C4-2B (cell line): ENCODE results near the gene SMIM29.

ENCODE experiments used
- ZFX ChIP-seq: fragments of 450-650 bp; IDR thresholded peaks from 2 replicates; pipeline ENCODE4 v1.6.1; 2017
- TF ChIP-seq, protein P1 (sequence below): fragments of 450-650 bp; conservative IDR thresholded peaks from 2 replicates; pipeline ENCODE4 v1.5.1; 2017; ENCODE audit warnings: mild to moderate bottlenecking

DNA sequence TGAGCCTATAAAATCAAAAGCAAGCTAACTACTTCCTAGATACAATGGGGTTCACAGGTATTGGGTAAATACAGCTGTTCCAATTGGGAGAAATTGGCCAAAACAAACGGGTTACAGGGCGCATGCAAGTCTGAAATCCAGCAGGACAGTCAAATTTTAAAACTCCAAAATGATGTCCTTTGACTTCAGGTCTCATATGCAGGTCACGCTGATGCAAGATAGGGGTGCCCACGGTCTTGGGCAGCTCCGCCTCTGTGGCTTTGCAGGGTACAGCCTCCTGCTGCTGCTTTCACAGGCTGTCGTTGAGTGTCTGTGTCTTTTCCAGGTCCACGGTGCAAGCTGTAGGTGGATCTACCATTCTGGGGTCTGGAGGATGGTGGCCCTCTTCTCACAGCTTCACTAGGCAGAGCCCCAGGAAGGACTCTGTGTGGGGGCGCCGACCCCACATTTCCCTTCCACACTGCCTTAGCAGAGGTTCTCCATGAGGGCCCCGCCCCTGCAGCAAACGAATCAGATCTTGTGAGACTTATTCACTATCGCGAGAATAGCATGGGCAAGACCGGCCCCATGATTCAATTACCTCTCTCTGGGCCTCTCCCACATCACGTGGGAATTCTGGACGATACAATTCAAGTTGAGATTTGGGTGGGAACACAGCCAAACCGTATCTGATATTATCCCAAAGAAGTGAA lies 11.9 kb upstream of the SMIM29 start:
- TF ChIP-seq, protein P1, sequence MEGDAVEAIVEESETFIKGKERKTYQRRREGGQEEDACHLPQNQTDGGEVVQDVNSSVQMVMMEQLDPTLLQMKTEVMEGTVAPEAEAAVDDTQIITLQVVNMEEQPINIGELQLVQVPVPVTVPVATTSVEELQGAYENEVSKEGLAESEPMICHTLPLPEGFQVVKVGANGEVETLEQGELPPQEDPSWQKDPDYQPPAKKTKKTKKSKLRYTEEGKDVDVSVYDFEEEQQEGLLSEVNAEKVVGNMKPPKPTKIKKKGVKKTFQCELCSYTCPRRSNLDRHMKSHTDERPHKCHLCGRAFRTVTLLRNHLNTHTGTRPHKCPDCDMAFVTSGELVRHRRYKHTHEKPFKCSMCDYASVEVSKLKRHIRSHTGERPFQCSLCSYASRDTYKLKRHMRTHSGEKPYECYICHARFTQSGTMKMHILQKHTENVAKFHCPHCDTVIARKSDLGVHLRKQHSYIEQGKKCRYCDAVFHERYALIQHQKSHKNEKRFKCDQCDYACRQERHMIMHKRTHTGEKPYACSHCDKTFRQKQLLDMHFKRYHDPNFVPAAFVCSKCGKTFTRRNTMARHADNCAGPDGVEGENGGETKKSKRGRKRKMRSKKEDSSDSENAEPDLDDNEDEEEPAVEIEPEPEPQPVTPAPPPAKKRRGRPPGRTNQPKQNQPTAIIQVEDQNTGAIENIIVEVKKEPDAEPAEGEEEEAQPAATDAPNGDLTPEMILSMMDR: no peak
- TF ChIP-seq ZFX: no peak
